GM10248 (cell line): ENCODE data around the gene NPDC1.

Experiments used
- CTCF ChIA-PET: fragments of 300-600 bp; sonication (Branson Sonifier 250); formaldehyde crosslinking; extraction: SDS; loops from one replicate; lab custom pipeline; 2021; ENCODE audit warnings: antibody characterized with exemption; lab: Yijun Ruan, JAX
- POLR2A ChIA-PET: fragments of 350-650 bp; sonication (Branson Sonifier 250); formaldehyde crosslinking; extraction: SDS; loops from one replicate; lab custom pipeline; 2020; ENCODE audit warnings: antibody characterized with exemption; lab: Yijun Ruan, JAX
- DNase-seq: peaks from one replicate; pipeline ENCODE4 v3.0.0; 2012; ENCODE audit errors: extremely low spot score
- TF ChIP-seq, protein P1 (sequence below): IDR thresholded peaks from 2 replicates; pipeline ENCODE4 v1.5.1; 2012; ENCODE audit warnings: mild to moderate bottlenecking, low read depth; ENCODE audit errors: extremely low read depth, missing control alignments, control extremely low read depth

Gene NPDC1

DNA sequence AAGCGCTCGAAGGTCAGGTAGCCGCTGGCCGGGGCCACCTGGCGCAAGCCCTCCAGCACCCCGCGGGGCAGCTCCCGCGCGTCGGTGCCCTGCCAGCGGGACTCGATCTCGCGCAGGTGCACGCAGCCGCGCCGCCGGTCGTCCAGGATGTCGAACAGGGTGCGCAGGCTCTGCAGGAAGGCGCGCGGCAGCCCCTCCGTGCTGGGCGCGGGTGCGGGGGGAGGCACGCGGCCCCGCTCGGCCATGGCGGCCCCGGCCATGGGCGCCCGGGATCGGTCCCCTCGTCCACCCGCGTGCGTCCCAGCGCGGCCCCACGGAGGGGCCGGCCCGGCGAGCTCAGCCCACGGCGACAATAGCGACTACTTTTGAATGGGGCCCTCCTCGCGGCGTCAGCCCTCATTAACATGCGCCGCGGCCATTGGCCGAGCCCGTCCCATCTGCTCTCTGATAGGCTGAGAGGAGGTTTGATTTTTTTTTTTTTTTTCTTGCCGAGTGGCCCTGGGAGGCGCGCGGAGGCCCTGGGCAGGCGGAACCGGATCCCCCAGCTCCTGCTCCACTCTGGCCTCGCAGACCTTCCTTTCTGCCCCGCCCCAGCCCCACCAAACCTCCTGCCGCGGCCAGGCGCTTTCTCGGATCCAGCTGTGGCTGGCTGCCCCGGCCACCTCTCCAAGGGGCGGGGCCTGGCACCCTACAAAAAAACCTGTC is 24.4 kb upstream of the NPDC1 start, which contains the start of gene SAPCD2:
Gene SAPCD2 (minus strand): TSS at position 357 of the 705 bp plus-strand sequence. CDS start 97 bp downstream, at position 260.
- ChIA-PET POLR2A (interaction anchor here (0.6 to 1.6 kb wide), 8 partner anchors 13 to 268 kb away, joined by 3 to 6 read pairs (median 4); partner anchors contain the start of genes AJM1, CLIC3, FUT7 and MAN1B1), CTCF (interaction anchor here (0.8 to 11.6 kb wide), 14 partner anchors 11 to 278 kb away, joined by 3 to 202 read pairs (median 7); partner anchors contain the start of genes ABCA2, FUT7, GRIN1 and MAN1B1)
- peak; percentile 94 for DNase-seq
- TF ChIP-seq, protein P1, sequence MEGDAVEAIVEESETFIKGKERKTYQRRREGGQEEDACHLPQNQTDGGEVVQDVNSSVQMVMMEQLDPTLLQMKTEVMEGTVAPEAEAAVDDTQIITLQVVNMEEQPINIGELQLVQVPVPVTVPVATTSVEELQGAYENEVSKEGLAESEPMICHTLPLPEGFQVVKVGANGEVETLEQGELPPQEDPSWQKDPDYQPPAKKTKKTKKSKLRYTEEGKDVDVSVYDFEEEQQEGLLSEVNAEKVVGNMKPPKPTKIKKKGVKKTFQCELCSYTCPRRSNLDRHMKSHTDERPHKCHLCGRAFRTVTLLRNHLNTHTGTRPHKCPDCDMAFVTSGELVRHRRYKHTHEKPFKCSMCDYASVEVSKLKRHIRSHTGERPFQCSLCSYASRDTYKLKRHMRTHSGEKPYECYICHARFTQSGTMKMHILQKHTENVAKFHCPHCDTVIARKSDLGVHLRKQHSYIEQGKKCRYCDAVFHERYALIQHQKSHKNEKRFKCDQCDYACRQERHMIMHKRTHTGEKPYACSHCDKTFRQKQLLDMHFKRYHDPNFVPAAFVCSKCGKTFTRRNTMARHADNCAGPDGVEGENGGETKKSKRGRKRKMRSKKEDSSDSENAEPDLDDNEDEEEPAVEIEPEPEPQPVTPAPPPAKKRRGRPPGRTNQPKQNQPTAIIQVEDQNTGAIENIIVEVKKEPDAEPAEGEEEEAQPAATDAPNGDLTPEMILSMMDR: no peak

DNA sequence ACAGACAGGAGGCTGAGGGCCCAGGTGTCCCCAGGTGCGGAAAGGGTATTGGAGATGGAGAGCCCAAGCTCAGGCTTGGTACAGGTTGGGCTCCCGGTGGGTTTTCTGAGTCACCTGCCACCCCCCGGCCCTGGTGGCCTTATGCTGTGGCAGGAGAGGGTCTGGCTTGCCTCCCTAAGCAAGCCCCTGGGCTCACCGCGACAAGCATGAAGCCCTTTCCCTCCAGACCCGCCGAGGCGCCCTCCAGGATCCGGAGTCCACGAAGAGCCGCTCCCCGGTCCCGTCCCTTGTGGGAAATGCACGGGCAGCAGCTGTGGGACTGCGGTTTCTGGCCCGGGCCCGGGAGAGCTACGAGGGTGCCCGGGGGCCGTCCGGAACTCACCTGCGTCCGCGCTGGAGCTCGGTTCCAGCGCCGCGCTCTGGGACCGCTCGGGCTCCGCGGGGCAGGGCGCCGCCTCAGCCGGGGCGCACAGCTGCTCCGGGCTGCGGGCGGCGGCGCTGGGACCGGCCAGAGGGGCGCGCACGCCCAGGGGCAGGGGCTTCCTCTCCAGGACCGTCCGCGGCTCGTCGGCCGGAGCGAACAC is 23.6 kb upstream of the NPDC1 start:
- POLR2A ChIA-PET: interaction anchor here (0.6 to 1.6 kb wide), 5 partner anchors 14 to 173 kb away, joined by 4 to 6 read pairs (median 5); partner anchors contain the start of genes FUT7 and MAN1B1
- CTCF ChIA-PET: interaction anchor here (1.4 to 11.6 kb wide), 11 partner anchors 11 to 167 kb away, joined by 5 to 202 read pairs (median 16); partner anchors contain the start of genes ABCA2, FUT7, MAN1B1 and NPDC1

GRCh38 chr9:137068539-137069507 is 22.8 kb upstream of the NPDC1 start:
- ChIA-PET POLR2A (interaction anchor here (1.2 kb wide), 1 partner anchor 172 kb away, joined by 3 read pairs; no protein-coding TSS in a partner anchor), CTCF (interaction anchor here (0.9 to 11.6 kb wide), 25 partner anchors 8 to 325 kb away, joined by 3 to 202 read pairs (median 7); partner anchors contain the start of genes ABCA2, AJM1, FUT7 and MAN1B1)
- TF ChIP-seq, protein P1: peak; percentile 2
- DNase-seq: no peak

More for the DNA sequence above, 23.6 kb upstream of the NPDC1 start:
- DNase-seq: no peak
- TF ChIP-seq, protein P1: no peak

- ChIA-PET POLR2A (interaction anchor here (0.5 to 1.2 kb wide), 2 partner anchors 21 to 172 kb away, joined by 3 to 5 read pairs; no protein-coding TSS in a partner anchor), CTCF (interaction anchor here (0.9 to 11.6 kb wide), 30 partner anchors 9 to 324 kb away, joined by 3 to 202 read pairs (median 6); partner anchors contain the start of genes ABCA2, AJM1, FUT7 and MAN1B1)
- peak; percentile 89 for DNase-seq
- TF ChIP-seq, protein P1: peak; percentile 89
Measured at GRCh38 chr9:137067860-137068538, 22.0 kb upstream of the NPDC1 start.

DNA sequence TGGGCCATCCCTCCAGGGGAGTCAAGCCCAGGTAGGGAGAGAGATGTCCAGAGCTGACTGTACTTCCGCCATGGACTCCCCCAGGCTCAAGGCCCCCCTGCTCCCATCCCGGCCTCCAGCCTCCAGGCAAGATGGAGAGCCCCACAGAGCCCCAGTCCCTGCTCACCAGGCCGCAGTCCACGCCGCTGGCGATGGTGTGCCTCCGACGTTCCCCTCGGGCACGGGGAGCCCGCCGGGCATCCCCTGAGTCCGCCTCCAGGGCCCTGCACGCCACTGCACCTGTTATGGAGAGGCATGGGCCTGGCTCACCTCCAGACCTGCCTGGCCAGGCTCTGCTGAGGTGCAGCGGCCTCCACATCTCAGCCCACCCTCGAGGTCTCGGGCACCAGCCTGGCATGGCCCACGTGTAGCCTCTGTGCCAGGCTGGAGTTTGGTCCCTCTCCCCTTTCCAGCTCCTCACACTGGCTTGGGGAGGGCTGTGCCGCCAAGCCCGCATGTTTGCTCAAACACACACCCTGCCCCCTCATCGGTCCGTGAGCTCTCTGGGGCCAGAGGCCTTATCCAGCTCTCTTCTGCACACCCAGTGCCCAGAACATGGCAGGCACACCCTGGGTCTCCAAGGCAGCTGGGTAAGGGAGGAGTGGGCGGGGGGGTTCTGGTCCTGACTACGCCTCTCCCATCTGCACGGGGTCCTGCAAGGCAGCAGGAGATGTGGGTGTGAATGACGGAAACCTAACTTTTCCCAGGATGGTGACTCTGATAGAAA is 20.3 kb upstream of the NPDC1 start:
- TF ChIP-seq, protein P1: no peak
- ChIA-PET CTCF (interaction anchor here (0.7 to 11.6 kb wide), 22 partner anchors 8 to 274 kb away, joined by 3 to 202 read pairs (median 10); partner anchors contain the start of genes ABCA2, AJM1, FUT7 and MAN1B1), POLR2A (no interaction called here)

More for the DNA sequence above, 20.3 kb upstream of the NPDC1 start:
- DNase-seq: no peak
